ENCODE data around the gene CD74.

GRCh38 chr5:150451594-150451993 is 38.9 kb upstream of the CD74 start:
- no peak for TF ChIP-seq CTCF (IDR thresholded peaks at IDR 0.05)
- no peak for TF ChIP-seq POLR2A (IDR thresholded peaks at IDR 0.05)

All from thyroid gland (tissue), 4 donors.